Measurements from ENCODE around the gene SEC22C.

SEC22C gene

DNA sequence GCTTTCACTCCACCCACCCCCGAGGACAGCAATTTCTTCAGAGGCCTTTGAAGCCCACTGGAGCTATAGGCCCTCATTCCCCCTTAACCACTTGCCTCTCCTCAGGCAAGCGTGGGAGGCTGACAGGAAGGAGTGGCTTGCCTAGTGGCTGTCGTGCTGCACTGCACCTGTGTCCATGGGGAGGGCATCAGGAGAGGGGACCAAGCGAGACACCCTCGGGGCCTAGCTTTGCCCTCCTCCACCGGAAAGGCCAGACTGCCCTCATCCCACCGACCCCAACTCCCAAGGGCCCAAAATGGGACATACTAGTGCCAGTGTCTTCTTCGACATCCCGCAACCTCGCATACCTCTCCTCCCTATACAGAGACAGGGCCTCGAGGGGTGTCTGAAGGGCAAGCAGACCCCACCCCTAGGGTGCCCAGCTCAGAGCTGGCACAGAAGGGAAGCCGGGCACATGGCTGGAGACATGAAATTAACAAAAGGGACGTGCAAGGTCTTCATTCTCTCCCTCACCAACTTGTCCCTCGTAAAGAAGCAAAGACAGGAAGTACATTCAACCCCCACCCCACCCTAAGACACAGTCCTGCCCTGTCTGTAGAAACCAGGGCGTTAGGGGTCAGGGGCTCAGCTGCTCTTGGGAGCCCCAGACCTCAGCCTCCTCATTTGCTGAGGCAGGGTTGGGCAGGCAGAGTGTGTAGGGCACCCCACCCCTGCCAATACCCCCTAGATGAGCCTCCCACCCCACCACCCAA lies 55.0 kb downstream of the SEC22C start:
- Histone ChIP-seq H3K36me3 (ENCODE audit: control insufficient read depth, insufficient read depth, low read length) (no peaks in the 10 kb centered on the region), H3K9me3 (ENCODE audit: control insufficient read depth, low read length) (no peaks in the 10 kb centered on the region), H3K9ac (ENCODE audit: low read length) (no peak overlapping the region), H3K4me1 (ENCODE audit: control insufficient read depth, insufficient read depth, low read length) (peaks cover 3% of the 10 kb centered on the region), H3K4me3 (ENCODE audit: low read length) (no peak overlapping the region), H3K27me3 (ENCODE audit: control insufficient read depth, insufficient read depth, low read length) (no peaks in the 10 kb centered on the region)

DNA sequence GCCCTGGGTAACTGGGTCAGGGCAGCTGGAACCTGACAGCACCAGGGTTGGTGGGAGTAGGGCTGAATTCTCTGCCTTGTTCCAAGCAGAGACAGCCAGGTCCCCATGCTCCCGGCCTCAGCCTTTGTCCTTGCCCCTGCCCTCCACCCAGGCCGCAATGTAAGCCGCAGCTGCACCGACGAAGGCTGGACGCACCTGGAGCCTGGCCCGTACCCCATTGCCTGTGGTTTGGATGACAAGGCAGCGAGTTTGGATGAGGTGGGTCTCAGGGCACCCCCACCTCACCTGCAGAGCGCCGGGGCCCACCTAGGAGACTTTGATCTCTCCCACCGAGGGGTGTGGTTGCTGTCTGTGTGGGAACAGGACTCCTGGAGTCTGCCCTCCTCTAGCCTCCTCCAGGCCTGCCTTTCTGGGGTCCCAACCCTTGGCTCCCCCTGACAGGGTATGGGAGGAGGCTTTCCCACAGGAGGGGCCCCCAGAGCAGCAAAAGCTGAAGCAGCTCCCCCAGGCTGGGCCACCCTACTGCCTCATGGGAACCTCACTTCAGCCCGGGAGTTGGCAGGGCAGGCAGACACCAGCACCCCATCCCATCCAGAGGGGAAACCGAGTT lies 55.9 kb downstream of the SEC22C start:
- no peak overlapping the region for H3K9ac ChIP-seq (ENCODE audit: low read length)
- no peaks in the 10 kb centered on the region for H3K36me3 ChIP-seq (ENCODE audit: control insufficient read depth, insufficient read depth, low read length)
- peaks cover under 1% of the 10 kb centered on the region for H3K4me1 ChIP-seq (ENCODE audit: control insufficient read depth, insufficient read depth, low read length)
- H3K9me3 ChIP-seq (ENCODE audit: control insufficient read depth, low read length), result no peaks in the 10 kb centered on the region
- no peak overlapping the region for H3K4me3 ChIP-seq (ENCODE audit: low read length)
- H3K27me3 ChIP-seq (ENCODE audit: control insufficient read depth, insufficient read depth, low read length), result no peaks in the 10 kb centered on the region

DNA sequence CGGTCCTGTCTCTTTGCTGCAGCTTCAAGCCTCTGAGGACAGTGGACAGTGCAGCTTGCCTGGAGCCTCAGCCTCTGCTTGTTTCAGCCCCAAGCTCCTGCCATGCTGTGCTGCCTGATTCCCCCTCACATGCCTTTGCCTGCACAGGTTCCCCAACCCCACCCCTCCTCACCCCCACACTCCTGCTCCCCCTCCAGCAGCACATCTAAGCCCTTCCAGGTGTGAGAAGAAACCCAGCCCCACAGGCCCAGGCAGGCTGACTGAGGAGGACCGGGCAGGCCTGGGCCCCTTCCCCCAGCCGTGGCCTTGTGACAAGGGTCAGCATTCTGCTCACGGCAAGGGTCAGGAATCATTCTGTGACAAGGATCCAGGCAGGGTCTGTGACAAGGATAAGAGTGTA lies 56.6 kb downstream of the SEC22C start:
- H3K9ac ChIP-seq (ENCODE audit: low read length), result no peak overlapping the region
- H3K4me3 ChIP-seq (ENCODE audit: low read length), result no peak overlapping the region
- H3K36me3 ChIP-seq (ENCODE audit: control insufficient read depth, insufficient read depth, low read length), result no peaks in the 10 kb centered on the region
- peaks cover 7% of the 10 kb centered on the region for H3K4me1 ChIP-seq (ENCODE audit: control insufficient read depth, insufficient read depth, low read length)
- H3K27me3 ChIP-seq (ENCODE audit: control insufficient read depth, insufficient read depth, low read length), result no peaks in the 10 kb centered on the region
- H3K9me3 ChIP-seq (ENCODE audit: control insufficient read depth, low read length), result no peaks in the 10 kb centered on the region

DNA sequence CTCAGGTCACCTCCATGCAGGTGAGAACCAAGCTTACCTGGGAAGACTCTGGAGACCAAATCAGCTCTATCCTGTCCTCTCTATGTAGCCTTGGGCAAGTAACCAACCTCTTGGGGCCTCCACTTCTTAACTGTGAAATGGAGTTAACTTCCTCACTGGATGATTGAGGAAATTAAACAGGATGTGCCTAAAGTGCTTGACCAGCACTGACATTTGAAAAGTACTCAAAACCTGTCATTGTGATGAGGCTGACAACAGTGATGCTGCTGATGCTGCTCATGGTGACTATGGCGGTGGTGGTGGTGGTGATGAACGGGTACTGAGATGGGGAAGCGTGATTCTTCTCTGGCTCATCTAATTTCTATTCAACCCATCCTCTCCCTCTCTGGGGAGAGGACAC lies 57.0 kb downstream of the SEC22C start:
- peaks cover 12% of the 10 kb centered on the region for H3K4me1 ChIP-seq (ENCODE audit: control insufficient read depth, insufficient read depth, low read length)
- no peaks in the 10 kb centered on the region for H3K36me3 ChIP-seq (ENCODE audit: control insufficient read depth, insufficient read depth, low read length)
- no peak overlapping the region for H3K4me3 ChIP-seq (ENCODE audit: low read length)
- no peaks in the 10 kb centered on the region for H3K9me3 ChIP-seq (ENCODE audit: control insufficient read depth, low read length)
- no peaks in the 10 kb centered on the region for H3K27me3 ChIP-seq (ENCODE audit: control insufficient read depth, insufficient read depth, low read length)
- H3K9ac ChIP-seq (ENCODE audit: low read length), result no peak overlapping the region

- Histone ChIP-seq H3K4me1 (ENCODE audit: control insufficient read depth, insufficient read depth, low read length) (peaks cover 43% of the 10 kb centered on the region), H3K27me3 (ENCODE audit: control insufficient read depth, insufficient read depth, low read length) (no peaks in the 10 kb centered on the region), H3K4me3 (ENCODE audit: low read length) (no peak overlapping the region), H3K36me3 (ENCODE audit: control insufficient read depth, insufficient read depth, low read length) (no peaks in the 10 kb centered on the region), H3K9me3 (ENCODE audit: control insufficient read depth, low read length) (no peaks in the 10 kb centered on the region), H3K9ac (ENCODE audit: low read length) (no peak overlapping the region)
Measured at GRCh38 chr3:42520906-42521305, 60.9 kb downstream of the SEC22C start.

- no peaks in the 10 kb centered on the region for H3K27me3 ChIP-seq (ENCODE audit: control insufficient read depth, insufficient read depth, low read length)
- H3K36me3 ChIP-seq (ENCODE audit: control insufficient read depth, insufficient read depth, low read length), result no peaks in the 10 kb centered on the region
- H3K4me1 ChIP-seq (ENCODE audit: control insufficient read depth, insufficient read depth, low read length), result peaks cover 49% of the 10 kb centered on the region
- H3K9ac ChIP-seq (ENCODE audit: low read length), result no peak overlapping the region
- no peak overlapping the region for H3K4me3 ChIP-seq (ENCODE audit: low read length)
- no peaks in the 10 kb centered on the region for H3K9me3 ChIP-seq (ENCODE audit: control insufficient read depth, low read length)
Measured at GRCh38 chr3:42520336-42520735, 61.4 kb downstream of the SEC22C start.

DNA sequence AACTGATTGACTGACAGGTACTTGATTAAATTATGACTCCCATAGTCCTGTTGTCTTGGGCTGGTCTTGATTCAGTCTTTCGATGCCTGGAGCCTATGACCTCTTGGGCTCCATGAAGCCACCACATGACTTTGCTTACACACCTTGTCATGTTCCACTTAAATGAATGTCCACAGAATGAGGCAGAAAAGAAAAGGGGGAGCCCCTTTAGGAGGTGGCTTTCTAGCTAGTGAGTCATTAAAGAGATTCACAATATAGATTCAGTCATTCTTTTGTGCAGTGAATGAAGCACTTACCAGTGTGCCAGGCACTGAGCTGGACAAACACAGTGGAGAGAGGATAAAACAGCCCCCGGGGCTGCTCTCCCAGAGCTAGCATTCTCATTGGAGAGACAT lies 62.2 kb downstream of the SEC22C start:
- peaks cover 56% of the 10 kb centered on the region for H3K4me1 ChIP-seq (ENCODE audit: control insufficient read depth, insufficient read depth, low read length)

GRCh38 chr3:42518800-42519567 lies 62.8 kb downstream of the SEC22C start:
- H3K9me3 ChIP-seq (ENCODE audit: control insufficient read depth, low read length), result no peaks in the 10 kb centered on the region
- peaks cover 59% of the 10 kb centered on the region for H3K4me1 ChIP-seq (ENCODE audit: control insufficient read depth, insufficient read depth, low read length)
- no peaks in the 10 kb centered on the region for H3K27me3 ChIP-seq (ENCODE audit: control insufficient read depth, insufficient read depth, low read length)
- no peak overlapping the region for H3K9ac ChIP-seq (ENCODE audit: low read length)
- no peak overlapping the region for H3K4me3 ChIP-seq (ENCODE audit: low read length)
- no peaks in the 10 kb centered on the region for H3K36me3 ChIP-seq (ENCODE audit: control insufficient read depth, insufficient read depth, low read length)

More for the DNA sequence above, 62.2 kb downstream of the SEC22C start:
- no peak overlapping the region for H3K4me3 ChIP-seq (ENCODE audit: low read length)
- H3K9me3 ChIP-seq (ENCODE audit: control insufficient read depth, low read length), result no peaks in the 10 kb centered on the region
- H3K9ac ChIP-seq (ENCODE audit: low read length), result no peak overlapping the region
- no peaks in the 10 kb centered on the region for H3K36me3 ChIP-seq (ENCODE audit: control insufficient read depth, insufficient read depth, low read length)
- no peaks in the 10 kb centered on the region for H3K27me3 ChIP-seq (ENCODE audit: control insufficient read depth, insufficient read depth, low read length)

DNA sequence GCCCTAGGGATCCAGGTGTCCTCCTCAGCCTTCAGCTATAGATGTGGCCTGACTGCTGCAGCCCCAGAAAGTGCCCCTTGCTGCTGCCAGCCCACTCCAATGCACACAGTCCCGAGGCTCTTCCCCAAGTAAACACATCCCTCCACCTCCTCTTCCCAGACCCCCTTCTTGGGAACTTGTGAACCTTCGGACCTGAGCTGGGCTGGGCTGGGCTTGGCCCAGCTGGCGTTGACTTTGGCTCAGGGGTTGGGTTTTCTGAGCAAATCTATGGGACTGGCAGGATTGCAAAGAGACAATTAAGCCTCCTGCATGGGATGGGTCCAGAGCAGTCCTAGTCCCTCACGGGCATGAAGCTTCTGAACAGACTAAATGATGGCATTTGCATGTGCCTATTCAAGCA lies 64.7 kb downstream of the SEC22C start:
- H3K9ac ChIP-seq (ENCODE audit: low read length), result no peak overlapping the region
- peaks cover 59% of the 10 kb centered on the region for H3K4me1 ChIP-seq (ENCODE audit: control insufficient read depth, insufficient read depth, low read length)

DNA sequence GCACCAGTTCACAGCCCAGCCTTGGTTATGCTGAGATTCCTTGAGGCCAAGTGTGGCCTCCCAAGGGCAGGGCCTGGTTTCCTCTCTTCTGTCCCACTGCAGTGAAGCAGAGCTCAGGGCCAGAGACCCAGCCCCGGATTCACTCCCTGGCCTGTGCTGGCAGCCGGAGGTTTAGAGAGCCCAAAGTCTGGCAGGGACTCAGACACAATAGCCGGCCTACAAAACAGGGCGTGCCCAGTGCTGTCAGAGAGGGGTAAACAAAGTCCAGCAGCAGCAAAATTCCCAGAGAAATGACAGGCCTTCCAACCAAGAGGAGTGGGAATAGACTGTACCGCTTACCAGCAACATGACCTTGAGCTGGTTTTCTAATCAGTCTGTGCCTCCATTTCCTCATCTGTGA lies 65.3 kb downstream of the SEC22C start:
- Histone ChIP-seq H3K4me1 (ENCODE audit: control insufficient read depth, insufficient read depth, low read length) (peaks cover 59% of the 10 kb centered on the region), H3K9me3 (ENCODE audit: control insufficient read depth, low read length) (no peaks in the 10 kb centered on the region), H3K27me3 (ENCODE audit: control insufficient read depth, insufficient read depth, low read length) (no peaks in the 10 kb centered on the region), H3K9ac (ENCODE audit: low read length) (peak overlapping the region; percentile 47), H3K4me3 (ENCODE audit: low read length) (no peak overlapping the region), H3K36me3 (ENCODE audit: control insufficient read depth, insufficient read depth, low read length) (no peaks in the 10 kb centered on the region)

More for the DNA sequence above, 64.7 kb downstream of the SEC22C start:
- Histone ChIP-seq H3K4me3 (ENCODE audit: low read length) (no peak overlapping the region), H3K27me3 (ENCODE audit: control insufficient read depth, insufficient read depth, low read length) (no peaks in the 10 kb centered on the region), H3K9me3 (ENCODE audit: control insufficient read depth, low read length) (no peaks in the 10 kb centered on the region), H3K36me3 (ENCODE audit: control insufficient read depth, insufficient read depth, low read length) (no peaks in the 10 kb centered on the region)

DNA sequence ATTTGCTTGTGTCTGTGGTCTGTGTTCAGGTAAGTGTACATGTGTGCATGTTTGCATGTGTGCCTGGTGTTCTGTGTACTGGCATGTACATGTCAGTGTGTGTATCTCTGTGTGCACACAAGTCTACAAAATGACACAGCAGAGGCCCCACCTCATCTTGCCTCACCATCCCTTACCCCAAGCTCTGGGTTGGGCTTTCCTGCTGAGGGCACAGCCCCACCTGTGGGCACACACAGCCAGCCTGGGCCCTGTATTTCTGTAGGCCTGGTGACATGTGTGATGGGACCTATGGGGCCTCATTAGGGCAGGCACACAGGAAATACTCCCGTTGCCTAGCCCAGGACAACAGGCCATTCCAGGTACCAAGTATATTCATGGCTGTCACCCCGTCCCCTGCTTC lies 65.8 kb downstream of the SEC22C start:
- peak overlapping the region; percentile 47 for H3K9ac ChIP-seq (ENCODE audit: low read length)

GRCh38 chr3:42515391-42515916 lies 66.3 kb downstream of the SEC22C start:
- H3K4me1 ChIP-seq (ENCODE audit: control insufficient read depth, insufficient read depth, low read length), result peaks cover 64% of the 10 kb centered on the region
- no peaks in the 10 kb centered on the region for H3K9me3 ChIP-seq (ENCODE audit: control insufficient read depth, low read length)
- H3K27me3 ChIP-seq (ENCODE audit: control insufficient read depth, insufficient read depth, low read length), result no peaks in the 10 kb centered on the region
- no peak overlapping the region for H3K4me3 ChIP-seq (ENCODE audit: low read length)
- H3K36me3 ChIP-seq (ENCODE audit: control insufficient read depth, insufficient read depth, low read length), result no peaks in the 10 kb centered on the region
- H3K9ac ChIP-seq (ENCODE audit: low read length), result peak overlapping the region; percentile 47

More for the DNA sequence above, 65.8 kb downstream of the SEC22C start:
- Histone ChIP-seq H3K9me3 (ENCODE audit: control insufficient read depth, low read length) (no peaks in the 10 kb centered on the region), H3K36me3 (ENCODE audit: control insufficient read depth, insufficient read depth, low read length) (no peaks in the 10 kb centered on the region), H3K27me3 (ENCODE audit: control insufficient read depth, insufficient read depth, low read length) (no peaks in the 10 kb centered on the region), H3K4me1 (ENCODE audit: control insufficient read depth, insufficient read depth, low read length) (peaks cover 63% of the 10 kb centered on the region), H3K4me3 (ENCODE audit: low read length) (no peak overlapping the region)

Data from mucosa of stomach (tissue), 1 donor.